H1 (cell line): ENCODE data around the gene PHKG2. TPM values are rescaled to one million over a fixed set of nuclear protein-coding genes. Genes with fewer than 3 reads are reported as not detected.

Experiments used
- BACH1 ChIP-seq: IDR thresholded peaks from 2 replicates; pipeline ENCODE4 v1.6.1; 2012; ENCODE audit warnings: low read length, improper control_type of control experiment
- CEBPB ChIP-seq: IDR thresholded peaks from 2 replicates; pipeline ENCODE4 v1.6.1; 2012; ENCODE audit warnings: low read depth, low read length
- CHD2 ChIP-seq: IDR thresholded peaks from 2 replicates; pipeline ENCODE4 v1.6.1; 2012; ENCODE audit warnings: low read length, improper control_type of control experiment
- EGR1 ChIP-seq: IDR thresholded peaks from 2 replicates; pipeline ENCODE4 v1.6.1; 2011; ENCODE audit warnings: low read depth, low read length, borderline replicate concordance
- GABPA ChIP-seq: IDR thresholded peaks from 2 replicates; pipeline ENCODE4 v1.6.1; 2011; ENCODE audit warnings: mild to moderate bottlenecking, low read length, moderate library complexity, borderline replicate concordance; ENCODE audit not compliant: insufficient read depth
- HDAC2 ChIP-seq, 2 experiments: fragments of 300-600 bp in 1 of 2; sonication (generic) in 1 of 2; IDR thresholded peaks; 2 replicates each; pipeline ENCODE4 v1.6.1; 2011 to 2012; ENCODE audit warnings: low read depth in 2 of 2, low read length in 2 of 2, mild to moderate bottlenecking in 2 of 2, moderate library complexity in 2 of 2, borderline replicate concordance in 1 of 2, inconsistent platforms in 1 of 2
- JUND ChIP-seq: IDR thresholded peaks from 2 replicates; pipeline ENCODE4 v1.6.1; 2011; ENCODE audit warnings: mild to moderate bottlenecking, improper control_type of control experiment, low read length
- KDM1A ChIP-seq: fragments of 200-600, 300-600 bp; sonication (generic); IDR thresholded peaks from 2 replicates; pipeline ENCODE4 v1.7.1; 2016; ENCODE audit warnings: mild to moderate bottlenecking, low read length, borderline replicate concordance
- KDM4A ChIP-seq: IDR thresholded peaks from one replicate; pipeline ENCODE4 v1.7.1; 2012; ENCODE audit warnings: low read depth, mild to moderate bottlenecking, moderate library complexity, low read length, inconsistent platforms; ENCODE audit not compliant: severe bottlenecking
- POLR2AphosphoS5 ChIP-seq: IDR thresholded peaks from 2 replicates; pipeline ENCODE4 v1.6.1; 2011; ENCODE audit warnings: low read depth, low read length
- POU5F1 ChIP-seq: IDR thresholded peaks from 2 replicates; pipeline ENCODE4 v1.6.1; 2011; ENCODE audit warnings: low read depth, mild to moderate bottlenecking, low read length, moderate library complexity
- RXRA ChIP-seq: IDR thresholded peaks from 2 replicates; pipeline ENCODE4 v1.6.1; 2011; ENCODE audit warnings: low read depth, mild to moderate bottlenecking, low read length, moderate library complexity; ENCODE audit not compliant: insufficient read depth
- SIN3A ChIP-seq, 2 experiments: IDR thresholded peaks in 1 of 2; conservative IDR thresholded peaks in 1 of 2; 2 replicates each; pipeline ENCODE4 v1.6.1; 2011 to 2012; ENCODE audit warnings: low read length in 2 of 2, improper control_type of control experiment in 1 of 2, low read depth in 1 of 2, mild to moderate bottlenecking in 1 of 2
- SRF ChIP-seq: IDR thresholded peaks from 2 replicates; pipeline ENCODE4 v1.6.1; 2011; ENCODE audit warnings: mild to moderate bottlenecking, low read depth, low read length, moderate library complexity
- SUZ12 ChIP-seq: fragments of 200-600 bp; sonication (generic); IDR thresholded peaks from 2 replicates; pipeline ENCODE4 v1.6.1; 2012; ENCODE audit warnings: mild to moderate bottlenecking, inconsistent platforms, low read length, moderate library complexity, mixed read lengths
- TAF7 ChIP-seq: optimal IDR thresholded peaks from 2 replicates; pipeline ENCODE3; 2011; ENCODE audit warnings: low read depth, mild to moderate bottlenecking, inconsistent platforms, low read length, moderate library complexity, borderline replicate concordance
- polyA plus RNA-seq, 7 experiments: library from polyadenylated mRNA; depleted of rRNA in 3 of 7; stranded (reverse) in 5 of 7; unstranded in 2 of 7; fragments of >200 nt in 5 of 7; fragments of 200-250 nt in 2 of 7; gene quantifications; 1 replicate in 5 of 7; 2 replicates in 1 of 7; 4 replicates in 1 of 7; pipeline versions ENCODE4 v1.2.1 to v1.2.3, GENCODE V29; 2011 to 2013; ENCODE audit warnings: missing spikeins in 2 of 7, mixed read lengths in 2 of 7
- total RNA-seq: library from RNA; stranded (reverse); fragmentation: NEBNext Ultra II Directional; extraction: Animal tissue kit (Norgen Biotek cat#: 25700); gene quantifications from 2 replicates; pipeline ENCODE4 v1.2.1, GENCODE V29; 2021
- TF ChIP-seq, protein P1 (sequence below): IDR thresholded peaks from 2 replicates; pipeline ENCODE4 v1.6.1; 2011; ENCODE audit warnings: low read depth, mild to moderate bottlenecking, low read length; ENCODE audit not compliant: insufficient read depth
- TF ChIP-seq, protein P2 (sequence below): IDR thresholded peaks from 2 replicates; pipeline ENCODE4 v1.6.1; 2012; ENCODE audit warnings: low read length, inconsistent platforms
- TF ChIP-seq, protein P3 (sequence below): IDR thresholded peaks from 2 replicates; pipeline ENCODE4 v1.6.1; 2012; ENCODE audit warnings: inconsistent platforms

The PHKG2 gene
- total and polyA plus RNA-seq, 2 of the 8 experiments (the other 6 are each of a cell fraction or from before 2014, with no cell fraction given): 36.0 to 53.4 TPM

DNA sequence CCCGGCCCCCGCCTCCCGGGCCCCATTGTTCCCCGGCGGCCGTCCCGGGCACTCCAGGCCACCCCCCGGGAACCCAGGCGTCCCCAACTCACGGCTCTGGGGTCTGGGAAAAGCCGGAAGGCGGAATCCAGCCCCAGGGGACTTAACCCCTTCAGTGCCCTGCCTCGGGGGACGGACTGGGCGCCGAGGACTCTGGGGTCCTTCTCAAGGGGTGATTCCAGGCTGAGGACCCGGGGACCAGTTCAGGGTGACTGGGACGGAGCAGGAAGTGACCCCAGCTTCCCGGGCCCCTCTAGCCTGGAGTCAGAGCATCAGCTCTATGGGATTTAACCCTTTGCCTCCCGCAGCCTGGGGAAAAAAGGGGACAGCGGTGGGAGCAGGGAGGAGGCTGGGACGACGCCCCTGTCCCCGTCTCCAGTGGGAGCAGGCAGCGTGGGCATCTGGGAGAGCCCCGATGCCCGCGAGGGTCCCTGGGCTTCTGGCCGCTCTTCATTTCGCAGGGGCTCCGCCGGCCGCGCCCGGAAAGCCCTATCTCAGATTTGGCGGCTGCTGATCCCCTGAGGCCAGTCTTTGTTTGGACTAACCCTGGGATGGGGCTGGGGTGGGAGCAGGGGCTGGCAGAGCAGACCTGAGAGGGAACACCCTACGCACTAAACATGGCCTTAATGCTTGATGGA lies 38.8 kb downstream of the PHKG2 start, which contains the start of gene ZNF629 (continued):
- TF ChIP-seq, protein P1, sequence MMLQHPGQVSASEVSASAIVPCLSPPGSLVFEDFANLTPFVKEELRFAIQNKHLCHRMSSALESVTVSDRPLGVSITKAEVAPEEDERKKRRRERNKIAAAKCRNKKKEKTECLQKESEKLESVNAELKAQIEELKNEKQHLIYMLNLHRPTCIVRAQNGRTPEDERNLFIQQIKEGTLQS: no peak
- TF ChIP-seq BACH1: peak; percentile 26; the same call in 1 of the 2 replicates
- TF ChIP-seq, protein P2, sequence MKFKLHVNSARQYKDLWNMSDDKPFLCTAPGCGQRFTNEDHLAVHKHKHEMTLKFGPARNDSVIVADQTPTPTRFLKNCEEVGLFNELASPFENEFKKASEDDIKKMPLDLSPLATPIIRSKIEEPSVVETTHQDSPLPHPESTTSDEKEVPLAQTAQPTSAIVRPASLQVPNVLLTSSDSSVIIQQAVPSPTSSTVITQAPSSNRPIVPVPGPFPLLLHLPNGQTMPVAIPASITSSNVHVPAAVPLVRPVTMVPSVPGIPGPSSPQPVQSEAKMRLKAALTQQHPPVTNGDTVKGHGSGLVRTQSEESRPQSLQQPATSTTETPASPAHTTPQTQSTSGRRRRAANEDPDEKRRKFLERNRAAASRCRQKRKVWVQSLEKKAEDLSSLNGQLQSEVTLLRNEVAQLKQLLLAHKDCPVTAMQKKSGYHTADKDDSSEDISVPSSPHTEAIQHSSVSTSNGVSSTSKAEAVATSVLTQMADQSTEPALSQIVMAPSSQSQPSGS: no peak
- peak; percentile 88 for TF ChIP-seq KDM4A
- no peak for TF ChIP-seq KDM1A
- no peak for TF ChIP-seq POU5F1
- TF ChIP-seq HDAC2 (IDR thresholded peaks at IDR 0.05; ENCODE audit: borderline replicate concordance in 1 of 2, low read depth in 2 of 2, low read length in 2 of 2): peak; percentile 80; a peak in 3 of 4 replicates
- no peak for TF ChIP-seq SRF
- 0 out of 2 replicates have a peak, but pooled peaks have one; percentile 17 for TF ChIP-seq JUND
- peak; percentile 65; the same call in 1 of the 2 replicates for TF ChIP-seq POLR2AphosphoS5
- TF ChIP-seq SIN3A (conservative IDR thresholded peaks at IDR 0.05 in 1 of 2, IDR thresholded peaks at IDR 0.05 in 1 of 2; ENCODE audit: low read depth in 1 of 2, low read length in 2 of 2): peak; percentile 80 to 81; a peak in 2 of 4 replicates
- TF ChIP-seq GABPA: peak; percentile 87; the same call in 1 of the 2 replicates
- TF ChIP-seq RXRA: no peak
- peak; percentile 71 for TF ChIP-seq EGR1
- no peak for TF ChIP-seq SUZ12
- TF ChIP-seq CHD2: no peak
- TF ChIP-seq TAF7: peak; percentile 87
- TF ChIP-seq, protein P3, sequence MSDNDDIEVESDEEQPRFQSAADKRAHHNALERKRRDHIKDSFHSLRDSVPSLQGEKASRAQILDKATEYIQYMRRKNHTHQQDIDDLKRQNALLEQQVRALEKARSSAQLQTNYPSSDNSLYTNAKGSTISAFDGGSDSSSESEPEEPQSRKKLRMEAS: no peak; the same call in 1 of the 2 replicates
- no peak for TF ChIP-seq CEBPB
